ENCODE measurements around the gene MAPK8IP2. TPM values are rescaled to one million over a fixed set of nuclear protein-coding genes. Genes with fewer than 3 reads are reported as not detected.

MAPK8IP2 gene
- total and polyA plus RNA-seq, 2 of the 13 experiments (the other 11 are each of a cell fraction or from before 2014, with no cell fraction given): 1.3 to 2.6 TPM

DNA sequence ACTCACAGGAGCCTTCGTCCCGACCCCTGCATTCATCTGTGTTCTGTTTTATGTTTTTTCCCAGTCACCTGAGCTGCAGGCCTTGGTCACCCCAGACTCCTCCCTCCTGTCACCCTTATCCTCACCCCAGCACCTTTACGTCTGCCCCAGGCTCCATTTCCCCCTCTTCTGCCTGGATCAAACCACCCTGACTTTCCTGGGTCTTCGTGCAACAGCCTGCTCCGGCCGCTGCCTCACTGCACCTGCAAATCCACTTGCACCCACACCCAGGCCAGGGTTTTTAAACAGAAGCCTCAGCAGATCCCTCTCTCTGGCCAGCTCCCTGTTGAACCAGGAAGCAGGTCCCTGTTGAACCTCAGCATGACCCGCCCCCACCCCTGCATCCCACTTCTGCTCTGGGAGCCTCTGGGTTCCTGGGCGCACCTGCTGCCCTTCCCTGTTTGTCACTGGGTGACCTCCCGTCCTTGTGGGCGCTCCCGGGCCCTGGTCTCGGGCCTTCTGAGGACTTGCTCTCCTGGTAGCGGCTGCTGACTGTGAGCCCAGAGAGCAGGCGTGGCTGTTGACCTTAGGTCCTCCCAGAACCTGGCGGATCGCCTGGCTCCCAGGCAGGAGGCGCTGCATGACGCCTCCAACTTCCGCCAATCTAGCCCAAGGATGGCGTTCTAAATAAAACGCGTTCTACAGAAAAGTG, 12.8 kb downstream of the MAPK8IP2 start (continued):
- TF ChIP-seq CTCF (CRISPR knock-in tag; IDR thresholded peaks at IDR 0.05): peak; percentile 81
- TF ChIP-seq CBX1 (IDR thresholded peaks at IDR 0.05; ENCODE audit: low read depth): no peak
- no peak for TF ChIP-seq ZFP36L1 (CRISPR knock-in tag; IDR thresholded peaks at IDR 0.05)
- TF ChIP-seq NFRKB (IDR thresholded peaks at IDR 0.05): no peak
- no peak for TF ChIP-seq FIP1L1 (IDR thresholded peaks at IDR 0.05; ENCODE audit: borderline replicate concordance, insufficient read depth, low read depth, low read length)
- TF ChIP-seq, protein P1, sequence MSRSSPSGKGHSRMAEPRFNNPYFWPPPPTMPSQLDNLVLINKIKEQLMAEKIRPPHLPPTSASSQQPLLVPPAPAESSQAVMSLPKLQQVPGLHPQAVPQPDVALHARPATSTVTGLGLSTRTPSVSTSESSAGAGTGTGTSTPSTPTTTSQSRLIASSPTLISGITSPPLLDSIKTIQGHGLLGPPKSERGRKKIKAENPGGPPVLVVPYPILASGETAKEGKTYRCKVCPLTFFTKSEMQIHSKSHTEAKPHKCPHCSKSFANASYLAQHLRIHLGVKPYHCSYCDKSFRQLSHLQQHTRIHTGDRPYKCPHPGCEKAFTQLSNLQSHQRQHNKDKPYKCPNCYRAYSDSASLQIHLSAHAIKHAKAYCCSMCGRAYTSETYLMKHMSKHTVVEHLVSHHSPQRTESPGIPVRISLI (CRISPR knock-in tag; IDR thresholded peaks at IDR 0.05; ENCODE audit: borderline replicate concordance): no peak
- no peak for TF ChIP-seq SMYD3 (CRISPR knock-in tag; IDR thresholded peaks at IDR 0.05)
- no peak; the same call in 1 of the 2 replicates for TF ChIP-seq ZNF674 (CRISPR knock-in tag; IDR thresholded peaks at IDR 0.05; ENCODE audit: low read depth)
- TF ChIP-seq SNAPC5 (CRISPR knock-in tag; IDR thresholded peaks at IDR 0.05; ENCODE audit: borderline replicate concordance): no peak
- no peak for TF ChIP-seq ZBTB46 (CRISPR knock-in tag; IDR thresholded peaks at IDR 0.05; ENCODE audit: borderline replicate concordance)
- no peak for TF ChIP-seq ZNF549 (CRISPR knock-in tag; IDR thresholded peaks at IDR 0.05)
- peak; percentile 35; the same call in 1 of the 2 replicates for TF ChIP-seq MIER2 (CRISPR knock-in tag; IDR thresholded peaks at IDR 0.05)
- no peak for TF ChIP-seq TCF7 (IDR thresholded peaks at IDR 0.05; ENCODE audit: low read depth)
- no peak for TF ChIP-seq ZNF557 (CRISPR knock-in tag; IDR thresholded peaks at IDR 0.05)
- TF ChIP-seq BRD4 (CRISPR knock-in tag; IDR thresholded peaks at IDR 0.05): no peak
- no peak for TF ChIP-seq ZNF615 (CRISPR knock-in tag; IDR thresholded peaks at IDR 0.05; ENCODE audit: borderline replicate concordance)
- TF ChIP-seq ZMYM3 (CRISPR knock-in tag; IDR thresholded peaks at IDR 0.05): no peak
- no peak for TF ChIP-seq ZNF260 (CRISPR knock-in tag; IDR thresholded peaks at IDR 0.05; ENCODE audit: borderline replicate concordance, low read depth)
- no peak for TF ChIP-seq ZNF414 (CRISPR knock-in tag; IDR thresholded peaks at IDR 0.05)
- no peak for TF ChIP-seq ZNF678 (CRISPR knock-in tag; IDR thresholded peaks at IDR 0.05)
- no peak for TF ChIP-seq JARID2 (CRISPR knock-in tag; IDR thresholded peaks at IDR 0.05; ENCODE audit: insufficient replicate concordance)
- TF ChIP-seq ZFP41 (CRISPR knock-in tag; IDR thresholded peaks at IDR 0.05; ENCODE audit: borderline replicate concordance): no peak
- peak; percentile 11 for TF ChIP-seq YY1 (IDR thresholded peaks at IDR 0.05; ENCODE audit: insufficient read depth, insufficient replicate concordance, low read depth, low read length)
- no peak for TF ChIP-seq SRSF4 (IDR thresholded peaks at IDR 0.05; ENCODE audit: low read depth, low read length, poor library complexity, severe bottlenecking)
- 0 out of 2 replicates have a peak, but pooled peaks have one; percentile 20 for TF ChIP-seq DR1 (CRISPR knock-in tag; IDR thresholded peaks at IDR 0.05)
- no peak for TF ChIP-seq TEAD2 (CRISPR knock-in tag; IDR thresholded peaks at IDR 0.05)
